SK-N-SH treated with all-trans-retinoic acid at 6 μM for 48 hours (cell line): ENCODE measurements around the gene HSD11B1.

Experiments used
- ATAC-seq: fragments of 200-7000 bp; cut with Tn5 transposase; 3 replicates; pipeline ENCODE4 v1.9.1; 2020; ENCODE audit warnings: mild to moderate bottlenecking, moderate library complexity
- BACH2 ChIP-seq: fragments of 250-450 bp; sonication (Bioruptor Pico); IDR thresholded peaks from 2 replicates; pipeline ENCODE4 v1.9.0; 2021; ENCODE audit warnings: mild to moderate bottlenecking, borderline replicate concordance
- CREB5 ChIP-seq: fragments of 250-450 bp; sonication (Bioruptor Pico); IDR thresholded peaks from 2 replicates; pipeline ENCODE4 v1.5.1; 2020; ENCODE audit warnings: low read depth, mild to moderate bottlenecking, moderate library complexity
- CSDC2 ChIP-seq: fragments of 250-450 bp; sonication (Bioruptor Pico); IDR thresholded peaks from 2 replicates; pipeline ENCODE4 v1.5.0; 2020; ENCODE audit warnings: mild to moderate bottlenecking, moderate library complexity
- CSRNP3 ChIP-seq: fragments of 250-450 bp; sonication (Bioruptor Pico); IDR thresholded peaks from 2 replicates; pipeline ENCODE4 v1.5.1; 2021; ENCODE audit warnings: mild to moderate bottlenecking, moderate library complexity
- ESRRG ChIP-seq: fragments of 250-450 bp; sonication (Bioruptor Pico); IDR thresholded peaks from 2 replicates; pipeline ENCODE4 v1.6.1; 2021; ENCODE audit warnings: mild to moderate bottlenecking
- GLIS3 ChIP-seq: fragments of 250-450 bp; sonication (Bioruptor Pico); IDR thresholded peaks from 2 replicates; pipeline ENCODE4 v1.5.0; 2020; ENCODE audit warnings: mild to moderate bottlenecking, moderate library complexity
- ISL1 ChIP-seq: fragments of 250-450 bp; sonication (Bioruptor Pico); IDR thresholded peaks from 2 replicates; pipeline ENCODE4 v2.1.2; 2022; ENCODE audit warnings: mild to moderate bottlenecking, moderate library complexity
- OSR1 ChIP-seq: fragments of 250-450 bp; sonication (Bioruptor Pico); IDR thresholded peaks from 2 replicates; pipeline ENCODE4 v1.8.0; 2022; ENCODE audit warnings: moderate library complexity, mild to moderate bottlenecking, inconsistent platforms
- PATZ1 ChIP-seq: fragments of 250-450 bp; sonication (Bioruptor Pico); IDR thresholded peaks from 2 replicates; pipeline ENCODE4 v1.8.0; 2020; ENCODE audit warnings: mild to moderate bottlenecking, moderate library complexity, borderline replicate concordance
- POU6F1 ChIP-seq: fragments of 250-450 bp; sonication (Bioruptor Pico); IDR thresholded peaks from 2 replicates; pipeline ENCODE4 v1.8.0; 2021; ENCODE audit warnings: low read depth, mild to moderate bottlenecking, moderate library complexity, borderline replicate concordance
- PPARA ChIP-seq: fragments of 250-450 bp; sonication (Bioruptor Pico); IDR thresholded peaks from 2 replicates; pipeline ENCODE4 v1.5.0; 2020; ENCODE audit warnings: mild to moderate bottlenecking, borderline replicate concordance
- RARB ChIP-seq: fragments of 250-450 bp; sonication (Bioruptor Pico); IDR thresholded peaks from 2 replicates; pipeline ENCODE4 v1.8.0; 2021; ENCODE audit warnings: mild to moderate bottlenecking, moderate library complexity
- SNAI2 ChIP-seq: fragments of 250-450 bp; sonication (Bioruptor Pico); IDR thresholded peaks from 2 replicates; pipeline ENCODE4 v1.5.0; 2020; ENCODE audit warnings: mild to moderate bottlenecking, moderate library complexity
- TCF4 ChIP-seq: fragments of 250-450 bp; sonication (Bioruptor Pico); IDR thresholded peaks from 2 replicates; pipeline ENCODE4 v1.8.0; 2021; ENCODE audit warnings: mild to moderate bottlenecking, moderate library complexity, borderline replicate concordance
- TSHZ2 ChIP-seq: fragments of 250-450 bp; sonication (Bioruptor Pico); IDR thresholded peaks from 2 replicates; pipeline ENCODE4 v1.5.0; 2020; ENCODE audit warnings: mild to moderate bottlenecking, moderate library complexity
- ZC3H10 ChIP-seq: fragments of 250-450 bp; sonication (Bioruptor Pico); IDR thresholded peaks from 2 replicates; pipeline ENCODE4 v1.5.1; 2021; ENCODE audit warnings: mild to moderate bottlenecking, moderate library complexity
- ZFP3 ChIP-seq: fragments of 250-450 bp; sonication (Bioruptor Pico); IDR thresholded peaks from 2 replicates; pipeline ENCODE4 v1.5.0; 2020; ENCODE audit warnings: mild to moderate bottlenecking, moderate library complexity
- ZNF565 ChIP-seq: fragments of 450-650 bp; formaldehyde crosslinking; conservative IDR thresholded peaks from 2 replicates; pipeline ENCODE4 v1.5.0; 2020; ENCODE audit warnings: low read depth, mild to moderate bottlenecking, moderate library complexity
- ZNF70 ChIP-seq: fragments of 450-650 bp; formaldehyde crosslinking; IDR thresholded peaks from 2 replicates; pipeline ENCODE4 v1.5.0; 2020; ENCODE audit warnings: mild to moderate bottlenecking, moderate library complexity
- ZNF8 ChIP-seq: fragments of 450-650 bp; formaldehyde crosslinking; IDR thresholded peaks from 2 replicates; pipeline ENCODE4 v1.5.0; 2020; ENCODE audit warnings: mild to moderate bottlenecking, moderate library complexity

The HSD11B1 gene

GRCh38 chr1:209736490-209737117 is 32.0 kb downstream of the HSD11B1 start (continued):
- TF ChIP-seq ZNF8 (no peak), ZNF70 (CRISPR knock-in tag) (no peak)

GRCh38 chr1:209737118-209737505 is 32.5 kb downstream of the HSD11B1 start:
- TF ChIP-seq TSHZ2 (CRISPR knock-in tag), result no peak
- no peak for TF ChIP-seq OSR1
- TF ChIP-seq ZNF8, result no peak
- no peak for TF ChIP-seq ZNF565 (CRISPR knock-in tag)
- TF ChIP-seq TCF4, result no peak
- TF ChIP-seq SNAI2 (CRISPR knock-in tag), result no peak
- TF ChIP-seq ZFP3, result no peak
- no peak for TF ChIP-seq CREB5 (CRISPR knock-in tag)
- no peak for TF ChIP-seq GLIS3 (CRISPR knock-in tag)
- no peak for TF ChIP-seq PPARA
- TF ChIP-seq PATZ1, result no peak
- ATAC-seq, result no peak

- ATAC-seq, result no peak
- TF ChIP-seq BACH2 (no peak), GLIS3 (CRISPR knock-in tag) (no peak), ESRRG (no peak), TCF4 (no peak), ZNF8 (no peak), CSRNP3 (CRISPR knock-in tag) (no peak), PATZ1 (no peak), CREB5 (CRISPR knock-in tag) (no peak), SNAI2 (CRISPR knock-in tag) (no peak), ZNF70 (CRISPR knock-in tag) (no peak), RARB (CRISPR knock-in tag) (no peak), PPARA (no peak), ISL1 (CRISPR knock-in tag) (no peak), ZC3H10 (CRISPR knock-in tag) (no peak), ZFP3 (no peak), TSHZ2 (CRISPR knock-in tag) (no peak), OSR1 (no peak), CSDC2 (CRISPR knock-in tag) (no peak), POU6F1 (CRISPR knock-in tag) (no peak)
Measured at GRCh38 chr1:209738270-209738669, 33.6 kb downstream of the HSD11B1 start.
